ENCODE measurements around the gene CBR1.

DNA sequence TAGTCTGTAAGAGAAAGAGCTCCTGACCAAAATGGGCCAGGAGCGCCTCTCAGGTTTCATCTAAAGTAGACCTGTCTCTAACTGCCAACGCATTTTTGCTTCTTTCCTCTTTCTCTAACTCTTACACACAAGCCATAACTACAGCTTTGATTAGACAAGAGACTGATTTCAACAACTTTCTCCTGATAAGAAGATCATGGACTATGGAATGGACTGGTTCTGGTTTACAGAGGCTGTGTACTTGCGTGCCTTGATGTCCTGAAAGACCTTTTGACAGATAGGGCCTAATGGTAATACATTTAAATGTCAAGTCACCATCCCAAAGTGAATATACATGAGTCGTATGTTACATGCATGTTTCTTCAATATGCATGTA lies 5.8 kb upstream of the CBR1 start:
- TF ChIP-seq, protein P1, sequence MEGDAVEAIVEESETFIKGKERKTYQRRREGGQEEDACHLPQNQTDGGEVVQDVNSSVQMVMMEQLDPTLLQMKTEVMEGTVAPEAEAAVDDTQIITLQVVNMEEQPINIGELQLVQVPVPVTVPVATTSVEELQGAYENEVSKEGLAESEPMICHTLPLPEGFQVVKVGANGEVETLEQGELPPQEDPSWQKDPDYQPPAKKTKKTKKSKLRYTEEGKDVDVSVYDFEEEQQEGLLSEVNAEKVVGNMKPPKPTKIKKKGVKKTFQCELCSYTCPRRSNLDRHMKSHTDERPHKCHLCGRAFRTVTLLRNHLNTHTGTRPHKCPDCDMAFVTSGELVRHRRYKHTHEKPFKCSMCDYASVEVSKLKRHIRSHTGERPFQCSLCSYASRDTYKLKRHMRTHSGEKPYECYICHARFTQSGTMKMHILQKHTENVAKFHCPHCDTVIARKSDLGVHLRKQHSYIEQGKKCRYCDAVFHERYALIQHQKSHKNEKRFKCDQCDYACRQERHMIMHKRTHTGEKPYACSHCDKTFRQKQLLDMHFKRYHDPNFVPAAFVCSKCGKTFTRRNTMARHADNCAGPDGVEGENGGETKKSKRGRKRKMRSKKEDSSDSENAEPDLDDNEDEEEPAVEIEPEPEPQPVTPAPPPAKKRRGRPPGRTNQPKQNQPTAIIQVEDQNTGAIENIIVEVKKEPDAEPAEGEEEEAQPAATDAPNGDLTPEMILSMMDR (IDR thresholded peaks at IDR 0.05; ENCODE audit: insufficient read depth, low read length) = no peak
- TF ChIP-seq, protein P2, sequence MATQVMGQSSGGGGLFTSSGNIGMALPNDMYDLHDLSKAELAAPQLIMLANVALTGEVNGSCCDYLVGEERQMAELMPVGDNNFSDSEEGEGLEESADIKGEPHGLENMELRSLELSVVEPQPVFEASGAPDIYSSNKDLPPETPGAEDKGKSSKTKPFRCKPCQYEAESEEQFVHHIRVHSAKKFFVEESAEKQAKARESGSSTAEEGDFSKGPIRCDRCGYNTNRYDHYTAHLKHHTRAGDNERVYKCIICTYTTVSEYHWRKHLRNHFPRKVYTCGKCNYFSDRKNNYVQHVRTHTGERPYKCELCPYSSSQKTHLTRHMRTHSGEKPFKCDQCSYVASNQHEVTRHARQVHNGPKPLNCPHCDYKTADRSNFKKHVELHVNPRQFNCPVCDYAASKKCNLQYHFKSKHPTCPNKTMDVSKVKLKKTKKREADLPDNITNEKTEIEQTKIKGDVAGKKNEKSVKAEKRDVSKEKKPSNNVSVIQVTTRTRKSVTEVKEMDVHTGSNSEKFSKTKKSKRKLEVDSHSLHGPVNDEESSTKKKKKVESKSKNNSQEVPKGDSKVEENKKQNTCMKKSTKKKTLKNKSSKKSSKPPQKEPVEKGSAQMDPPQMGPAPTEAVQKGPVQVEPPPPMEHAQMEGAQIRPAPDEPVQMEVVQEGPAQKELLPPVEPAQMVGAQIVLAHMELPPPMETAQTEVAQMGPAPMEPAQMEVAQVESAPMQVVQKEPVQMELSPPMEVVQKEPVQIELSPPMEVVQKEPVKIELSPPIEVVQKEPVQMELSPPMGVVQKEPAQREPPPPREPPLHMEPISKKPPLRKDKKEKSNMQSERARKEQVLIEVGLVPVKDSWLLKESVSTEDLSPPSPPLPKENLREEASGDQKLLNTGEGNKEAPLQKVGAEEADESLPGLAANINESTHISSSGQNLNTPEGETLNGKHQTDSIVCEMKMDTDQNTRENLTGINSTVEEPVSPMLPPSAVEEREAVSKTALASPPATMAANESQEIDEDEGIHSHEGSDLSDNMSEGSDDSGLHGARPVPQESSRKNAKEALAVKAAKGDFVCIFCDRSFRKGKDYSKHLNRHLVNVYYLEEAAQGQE (IDR thresholded peaks at IDR 0.05; ENCODE audit: insufficient replicate concordance, low read depth) = no peak
- TF ChIP-seq SPI1 (IDR thresholded peaks at IDR 0.05; ENCODE audit: borderline replicate concordance, low read depth) (no peak), POLR2AphosphoS5 (IDR thresholded peaks at IDR 0.05; ENCODE audit: low read depth) (no peak)
